IMR-90 (cell line): ENCODE results near the gene CDYL2. TPM values are rescaled to one million over a fixed set of nuclear protein-coding genes. Genes with fewer than 3 reads are reported as not detected.

Experiments used
- ATAC-seq: fragments of 200-7000 bp; cut with Tn5 transposase; 2 replicates; pipeline ENCODE4 v1.9.1; 2020; ENCODE audit warnings: low read depth, mild to moderate bottlenecking, moderate library complexity
- BruUV-seq: library from RNA; stranded (reverse); fragments of 400-500 nt; replicated peaks from 2 replicates; lab custom pipeline; 2021; lab: Mats Ljungman, UMichigan
- CTCF ChIA-PET: fragments of 300-600 bp; formaldehyde crosslinking; extraction: SDS; loops from one replicate; lab custom pipeline; 2021; ENCODE audit warnings: antibody characterized with exemption; lab: Yijun Ruan, JAX
- POLR2A ChIA-PET: fragments of 300-600 bp; sonication (Branson Sonifier 250); formaldehyde crosslinking; loops from one replicate; lab custom pipeline; 2022; ENCODE audit warnings: antibody characterized with exemption; ENCODE audit not compliant: unreplicated experiment; lab: Charles Lee
- DNase-seq: peaks from one replicate; pipeline ENCODE4 v3.0.0; 2013
- H2AFZ ChIP-seq: replicated peaks from 2 replicates; pipeline ENCODE3; 2013; ENCODE audit warnings: low read length, mild to moderate bottlenecking; ENCODE audit not compliant: poor library complexity
- H2AK5ac ChIP-seq: 2 replicates; pipeline ENCODE4 v1.6.1; 2013; ENCODE audit warnings: low read depth, low read length, inconsistent platforms
- H2AK9ac ChIP-seq: replicated peaks from 2 replicates; pipeline ENCODE3; 2013; ENCODE audit warnings: mild to moderate bottlenecking, low read depth, low read length, moderate library complexity; ENCODE audit not compliant: poor library complexity
- H2BK120ac ChIP-seq: 2 replicates; pipeline ENCODE4 v1.6.1; 2013; ENCODE audit warnings: low read depth, low read length, inconsistent platforms
- H2BK15ac ChIP-seq: 3 replicates; pipeline ENCODE4 v1.6.1; 2013; ENCODE audit warnings: low read depth, low read length, inconsistent platforms
- H2BK20ac ChIP-seq: 2 replicates; pipeline ENCODE4 v1.6.1; 2013; ENCODE audit warnings: low read depth, mild to moderate bottlenecking, inconsistent platforms, low read length, moderate library complexity
- H2BK5ac ChIP-seq: 2 replicates; pipeline ENCODE4 v1.6.1; 2013; ENCODE audit warnings: mild to moderate bottlenecking, low read depth, low read length, inconsistent platforms; ENCODE audit not compliant: poor library complexity, severe bottlenecking
- H3K14ac ChIP-seq: replicated peaks from 2 replicates; pipeline ENCODE4 v1.6.1; 2013; ENCODE audit warnings: low read depth, low read length, inconsistent platforms
- H3K18ac ChIP-seq: 2 replicates; pipeline ENCODE4 v1.6.1; 2013; ENCODE audit warnings: low read depth, low read length, control low read depth
- H3K23ac ChIP-seq: 2 replicates; pipeline ENCODE4 v1.6.1; 2013; ENCODE audit warnings: low read depth, low read length, inconsistent platforms
- H3K27ac ChIP-seq: 2 replicates; pipeline ENCODE4 v1.5.1; 2013; ENCODE audit warnings: mild to moderate bottlenecking, control low read depth, low read length; ENCODE audit not compliant: insufficient read depth
- H3K27me3 ChIP-seq: 2 replicates; pipeline ENCODE4 v1.6.1; 2013; ENCODE audit warnings: low read length; ENCODE audit not compliant: control insufficient read depth, insufficient read depth
- H3K36me3 ChIP-seq: 2 replicates; pipeline ENCODE4 v1.6.1; 2013; ENCODE audit warnings: low read length, mixed read lengths; ENCODE audit not compliant: control insufficient read depth, insufficient read depth
- H3K4ac ChIP-seq: 2 replicates; pipeline ENCODE4 v1.6.1; 2013; ENCODE audit warnings: low read depth, low read length, inconsistent platforms
- H3K4me1 ChIP-seq: 2 replicates; pipeline ENCODE4 v1.6.1; 2013; ENCODE audit warnings: low read length, mixed read lengths; ENCODE audit not compliant: control insufficient read depth, insufficient read depth
- H3K4me2 ChIP-seq: 2 replicates; pipeline ENCODE4 v1.6.1; 2013; ENCODE audit warnings: low read depth, mild to moderate bottlenecking, control low read depth, low read length, moderate library complexity
- H3K4me3 ChIP-seq: 2 replicates; pipeline ENCODE4 v1.5.1; 2013; ENCODE audit warnings: low read depth, mild to moderate bottlenecking, control low read depth, low read length, moderate library complexity; ENCODE audit not compliant: insufficient read depth
- H3K56ac ChIP-seq: 2 replicates; pipeline ENCODE4 v1.6.1; 2013; ENCODE audit warnings: low read length, inconsistent platforms; ENCODE audit not compliant: insufficient read depth; ENCODE audit errors: extremely low read depth
- H3K79me1 ChIP-seq, 2 experiments: 2 replicates each; pipeline ENCODE4 v1.6.1; 2013; ENCODE audit warnings: low read length in 2 of 2, inconsistent platforms in 1 of 2, low read depth in 1 of 2
- H3K9ac ChIP-seq: 2 replicates; pipeline ENCODE4 v1.6.1; 2013; ENCODE audit warnings: low read depth, low read length, control low read depth
- H3K9me1 ChIP-seq: 2 replicates; pipeline ENCODE4 v1.6.1; 2013; ENCODE audit warnings: low read length, inconsistent platforms; ENCODE audit not compliant: insufficient read depth
- H3K9me3 ChIP-seq: 2 replicates; pipeline ENCODE4 v1.6.1; 2013; ENCODE audit warnings: low read length; ENCODE audit not compliant: control insufficient read depth, insufficient read depth
- H4K20me1 ChIP-seq: 2 replicates; pipeline ENCODE4 v1.6.1; 2013; ENCODE audit warnings: low read length, inconsistent platforms; ENCODE audit not compliant: insufficient read depth
- H4K5ac ChIP-seq: 2 replicates; pipeline ENCODE4 v1.6.1; 2013; ENCODE audit warnings: mild to moderate bottlenecking, low read depth, low read length, control low read depth
- H4K8ac ChIP-seq, 2 experiments: 2 replicates each; pipeline ENCODE4 v1.6.1; 2013; ENCODE audit warnings: low read depth in 2 of 2, low read length in 2 of 2, control low read depth in 1 of 2, inconsistent platforms in 1 of 2
- H4K91ac ChIP-seq: 2 replicates; pipeline ENCODE4 v1.6.1; 2013; ENCODE audit warnings: low read depth, low read length, inconsistent platforms; ENCODE audit not compliant: insufficient read depth
- BHLHE40 ChIP-seq: fragments of 150-350 bp; IDR thresholded peaks from 2 replicates; pipeline ENCODE4 v1.6.1; 2016; ENCODE audit warnings: mild to moderate bottlenecking, low read depth, low read length
- CEBPB ChIP-seq: IDR thresholded peaks from 2 replicates; pipeline ENCODE4 v1.6.1; 2012; ENCODE audit warnings: low read depth, low read length, improper control_type of control experiment
- ELK1 ChIP-seq: fragments of 150-350 bp; IDR thresholded peaks from 2 replicates; pipeline ENCODE4 v1.6.1; 2016; ENCODE audit warnings: low read depth, mild to moderate bottlenecking, low read length, moderate library complexity, borderline replicate concordance
- NFE2L2 ChIP-seq: fragments of 150-350 bp; IDR thresholded peaks from 2 replicates; pipeline ENCODE4 v1.6.1; 2016; ENCODE audit warnings: low read depth, mild to moderate bottlenecking, low read length
- RAD21 ChIP-seq: IDR thresholded peaks from 2 replicates; pipeline ENCODE4 v1.6.1; 2012; ENCODE audit warnings: low read length, improper control_type of control experiment
- RFX5 ChIP-seq: IDR thresholded peaks from 2 replicates; pipeline ENCODE4 v1.8.0; 2012; ENCODE audit warnings: low read depth, mild to moderate bottlenecking, low read length, moderate library complexity
- SMC3 ChIP-seq: fragments of 150-350 bp; IDR thresholded peaks from 2 replicates; pipeline ENCODE4 v1.6.1; 2016; ENCODE audit warnings: low read depth, mild to moderate bottlenecking, antibody characterized with exemption, low read length, moderate library complexity
- WGBS, 2 experiments: methylation state at CpG; one replicate each; pipeline versions ENCODE4 v1.1.5 to v1.1.7; 2013; ENCODE audit warnings: missing lambda C conversion rate in 2 of 2; ENCODE audit not compliant: insufficient read length in 1 of 2; ENCODE audit errors: extremely low coverage in 2 of 2; 5-methylcytosine and 5-hydroxymethylcytosine counted together
- dilution Hi-C: fragments of 300-500 bp; cut with HindIII; formaldehyde crosslinking; loops from one replicate; pipeline ENCODE4 v1.14.3; 2018; ENCODE audit warnings: low sequenced_read_pairs; ENCODE audit not compliant: unreplicated experiment
- in situ Hi-C: fragments of 300-500 bp; cut with MboI; formaldehyde crosslinking; loops from 3 replicates; pipeline ENCODE4 v1.14.3; 2019; ENCODE audit warnings: low sequenced_read_pairs, inconsistent platforms, mixed read lengths
- intact Hi-C: fragments of 100-400 bp; cut with micrococcal nuclease; formaldehyde crosslinking; loops from 2 replicates; pipeline ENCODE4 v1.10.0; 2022
- polyA plus RNA-seq, 3 experiments: library from polyadenylated mRNA; depleted of rRNA; stranded (reverse); fragments of >200 nt; gene quantifications; 2 replicates each; pipeline ENCODE4 v1.2.3, GENCODE V29; 2012; ENCODE audit warnings: low replicate concordance in 1 of 3
- total RNA-seq: library from RNA; depleted of rRNA; stranded (reverse); fragments of >200 nt; gene quantifications from 2 replicates; pipeline ENCODE4 v1.2.3, GENCODE V29; 2012

The CDYL2 gene
- total and polyA plus RNA-seq, 2 of the 4 experiments (the other 2 are of a cell fraction), result 1.2 to 3.9 TPM

- H2BK20ac ChIP-seq, result no peak overlapping the region
- H3K27me3 ChIP-seq, result no peaks in the 10 kb centered on the region
- H3K4ac ChIP-seq, result no peak overlapping the region
- BruUV-seq, result no TSS peak
- H2BK15ac ChIP-seq, result no peak overlapping the region
- WGBS, 2 experiments, result 100% methylated on average over 1 of the region's 2 CpGs; no CpG with 5 or more reads in 1 of the 2 experiments
- ChIA-PET POLR2A (no interaction called here), CTCF (no interaction called here)
- H3K9me3 ChIP-seq, result no peaks in the 10 kb centered on the region
- no peak overlapping the region for H3K18ac ChIP-seq
- no peak overlapping the region for H3K56ac ChIP-seq
- in situ Hi-C loops (loop anchor here (25.0 kb wide), 1 partner anchor 272 kb away; the partner anchor contains the start of gene DYNLRB2), intact Hi-C loops (no loop called here), dilution Hi-C loops (no loop called here)
- no peak overlapping the region for H3K14ac ChIP-seq
- no peaks in the 10 kb centered on the region; the same call in 1 of the 2 replicates for H3K4me1 ChIP-seq
- H3K9ac ChIP-seq, result no peak overlapping the region
- DNase-seq (no peak), ATAC-seq (no peak)
- H2AFZ ChIP-seq, result no peak overlapping the region
- H3K9me1 ChIP-seq, result peaks cover 8% of the 10 kb centered on the region; the same call in 1 of the 2 replicates
- H4K8ac ChIP-seq, result no peak overlapping the region
- no peak overlapping the region for H4K91ac ChIP-seq
- peaks cover 0 to 3% of the 10 kb centered on the region in 2 experiments; a peak in 1 of 4 replicates for H3K79me1 ChIP-seq
- no peak overlapping the region for H2BK5ac ChIP-seq
- TF ChIP-seq CEBPB, result no peak
- TF ChIP-seq RAD21, result no peak
- no peak for TF ChIP-seq ELK1
- no peak for TF ChIP-seq SMC3
- no peak for TF ChIP-seq RFX5
- no peak for TF ChIP-seq BHLHE40
- TF ChIP-seq NFE2L2, result no peak
- no peaks in the 10 kb centered on the region for H4K20me1 ChIP-seq
- no peak overlapping the region for H3K23ac ChIP-seq
- no peak overlapping the region for H3K4me3 ChIP-seq
- no peak overlapping the region for H2AK5ac ChIP-seq
- H4K5ac ChIP-seq, result no peak overlapping the region
- no peak overlapping the region for H2BK120ac ChIP-seq
- H3K36me3 ChIP-seq, result no peaks in the 10 kb centered on the region
- no peak overlapping the region for H3K4me2 ChIP-seq
- H2AK9ac ChIP-seq, result no peak overlapping the region
- H3K27ac ChIP-seq, result no peak overlapping the region
These were observed 5.0 kb upstream of the CDYL2 start for GRCh38 chr16:80809366-80809765.
